Pancreas (tissue), 10 donors: Measurements from ENCODE around the gene CTCFL. TPM values are rescaled to one million over a fixed set of nuclear protein-coding genes. Genes with fewer than 3 reads are reported as not detected.

Source experiments
- ATAC-seq, 4 donors: fragments of 200-7000 bp; cut with Tn5 transposase; one replicate each; pipeline versions ENCODE4 v1.8.0 to v1.9.1; 2020; ENCODE audit warnings: mild to moderate bottlenecking in 4 of 4, moderate library complexity in 4 of 4
- DNase-seq, 6 donors: peaks; one replicate each; pipeline ENCODE4 v3.0.0-alpha.2; 2020
- FAIRE-seq: peaks from 2 replicates; lab custom pipeline; 2012; peaks lifted over from hg19 to GRCh38; lab: Jason Lieb, UNC
- H3K27ac ChIP-seq, 4 donors: fragments of 200-600 bp; sonication (generic); 1 replicate in 3 of 4; 2 replicates in 1 of 4; pipeline versions ENCODE4 v1.5.0 to v1.8.0; 2020
- H3K27me3 ChIP-seq, 4 donors: fragments of 200-600 bp; one replicate each; pipeline ENCODE4 v1.8.0; 2021
- H3K36me3 ChIP-seq, 3 donors: fragments of 200-600 bp; sonication (generic) in 1 of 3; one replicate each; pipeline versions ENCODE4 v1.5.0 to v1.8.0; 2020 to 2021
- H3K4me1 ChIP-seq, 3 donors: fragments of 200-600 bp; one replicate each; pipeline ENCODE4 v1.8.0; 2021
- H3K4me3 ChIP-seq, 4 donors: fragments of 200-600 bp; sonication (generic) in 2 of 4; one replicate each; pipeline versions ENCODE4 v1.5.0 to v1.8.0; 2020 to 2021
- H3K9me3 ChIP-seq, 4 donors: fragments of 200-600 bp; one replicate each; pipeline ENCODE4 v1.8.0; 2021
- WGBS, 2 donors: extraction: QIAGEN DNeasy Blood & Tissue Kit; methylation state at CpG; one replicate each; pipeline ENCODE4 v1.1.7; 2013; 5-methylcytosine and 5-hydroxymethylcytosine counted together
- intact Hi-C, 3 donors: fragments of 100-400 bp; cut with DNase I; formaldehyde crosslinking; loops; one replicate each; pipeline versions ENCODE4 v1.11.1 to v1.14.2; 2022
- polyA plus RNA-seq, 2 donors: library from polyadenylated mRNA; stranded (reverse); fragments of 200-250 nt; gene quantifications; one replicate each; pipeline ENCODE4 v1.2.3, GENCODE V29; 2013
- total RNA-seq, 6 donors: library from RNA; stranded (reverse); fragmentation: NEBNext Ultra II Directional in 4 of 6; extraction: Animal tissue kit (Norgen Biotek cat#: 25700) in 4 of 6; gene quantifications; one replicate each; pipeline versions ENCODE4 v1.2.1 to v1.2.4, GENCODE V29; 2021 to 2023
- TF ChIP-seq, protein P1 (sequence below), 4 donors: fragments of 200-600 bp; sonication (generic) in 3 of 4; IDR thresholded peaks; one replicate each; pipeline versions ENCODE4 v1.5.0 to v1.8.0; 2021; ENCODE audit warnings: antibody characterized with exemption in 4 of 4
- donor health status: healthy with polysubstance abuse.
- donor health status: DM: no; HTN: no; CAD: no; lungs with moderate emphysema.
- donor health status: DM: no; HTN: no; CAD: no.
- donor health status: control.
- donor health status: control.
- donor health status: Bipolar disorder and iron deficiency.
- donor health status: DM: yes; HTN: yes; CAD: no.
- donor health status: DM: no; HTN: no; CAD: no.
- donor health status: DM: no; HTN: no; CAD: no.
- donor health status: DM: yes; HTN: yes; CAD: no.

The CTCFL gene
- total and polyA plus RNA-seq, 8 donors = 0.16 TPM; not detected in 7

DNA sequence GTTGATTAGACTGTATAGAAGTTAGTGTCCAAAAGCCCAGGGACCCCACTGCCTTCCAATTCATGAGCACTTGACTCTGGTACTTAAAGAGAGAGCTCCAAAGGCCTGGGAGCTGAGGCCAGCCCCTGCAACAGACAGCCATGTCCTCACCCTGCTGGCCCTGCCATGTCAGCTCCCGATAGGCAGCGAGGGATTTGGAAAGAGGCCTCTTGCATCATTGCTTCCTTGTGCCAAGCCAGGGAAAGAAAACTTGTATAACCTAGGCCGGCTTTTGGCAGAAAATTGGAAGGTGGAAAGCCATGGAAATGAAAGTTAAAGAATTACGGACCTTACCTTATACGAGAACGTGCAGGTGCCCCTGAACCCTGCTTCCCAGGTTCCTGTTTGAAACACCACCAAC is 27.5 kb upstream of the CTCFL start:
- Histone ChIP-seq H3K4me3 (no peak overlapping the region), H3K27ac (no peak overlapping the region), H3K4me1 (no peaks in the 10 kb centered on the region), H3K9me3 (no peaks in the 10 kb centered on the region), H3K27me3 (no peaks in the 10 kb centered on the region), H3K36me3 (no peaks in the 10 kb centered on the region)
- intact Hi-C loops = no loop called here
- DNase-seq (no peak), ATAC-seq (no peak), FAIRE-seq (no peak)
- TF ChIP-seq, protein P1, sequence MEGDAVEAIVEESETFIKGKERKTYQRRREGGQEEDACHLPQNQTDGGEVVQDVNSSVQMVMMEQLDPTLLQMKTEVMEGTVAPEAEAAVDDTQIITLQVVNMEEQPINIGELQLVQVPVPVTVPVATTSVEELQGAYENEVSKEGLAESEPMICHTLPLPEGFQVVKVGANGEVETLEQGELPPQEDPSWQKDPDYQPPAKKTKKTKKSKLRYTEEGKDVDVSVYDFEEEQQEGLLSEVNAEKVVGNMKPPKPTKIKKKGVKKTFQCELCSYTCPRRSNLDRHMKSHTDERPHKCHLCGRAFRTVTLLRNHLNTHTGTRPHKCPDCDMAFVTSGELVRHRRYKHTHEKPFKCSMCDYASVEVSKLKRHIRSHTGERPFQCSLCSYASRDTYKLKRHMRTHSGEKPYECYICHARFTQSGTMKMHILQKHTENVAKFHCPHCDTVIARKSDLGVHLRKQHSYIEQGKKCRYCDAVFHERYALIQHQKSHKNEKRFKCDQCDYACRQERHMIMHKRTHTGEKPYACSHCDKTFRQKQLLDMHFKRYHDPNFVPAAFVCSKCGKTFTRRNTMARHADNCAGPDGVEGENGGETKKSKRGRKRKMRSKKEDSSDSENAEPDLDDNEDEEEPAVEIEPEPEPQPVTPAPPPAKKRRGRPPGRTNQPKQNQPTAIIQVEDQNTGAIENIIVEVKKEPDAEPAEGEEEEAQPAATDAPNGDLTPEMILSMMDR (IDR thresholded peaks at IDR 0.05) = no peak
- WGBS, 2 donors = 82 to 86% methylated on average over 6 of the region's 6 CpGs

DNA sequence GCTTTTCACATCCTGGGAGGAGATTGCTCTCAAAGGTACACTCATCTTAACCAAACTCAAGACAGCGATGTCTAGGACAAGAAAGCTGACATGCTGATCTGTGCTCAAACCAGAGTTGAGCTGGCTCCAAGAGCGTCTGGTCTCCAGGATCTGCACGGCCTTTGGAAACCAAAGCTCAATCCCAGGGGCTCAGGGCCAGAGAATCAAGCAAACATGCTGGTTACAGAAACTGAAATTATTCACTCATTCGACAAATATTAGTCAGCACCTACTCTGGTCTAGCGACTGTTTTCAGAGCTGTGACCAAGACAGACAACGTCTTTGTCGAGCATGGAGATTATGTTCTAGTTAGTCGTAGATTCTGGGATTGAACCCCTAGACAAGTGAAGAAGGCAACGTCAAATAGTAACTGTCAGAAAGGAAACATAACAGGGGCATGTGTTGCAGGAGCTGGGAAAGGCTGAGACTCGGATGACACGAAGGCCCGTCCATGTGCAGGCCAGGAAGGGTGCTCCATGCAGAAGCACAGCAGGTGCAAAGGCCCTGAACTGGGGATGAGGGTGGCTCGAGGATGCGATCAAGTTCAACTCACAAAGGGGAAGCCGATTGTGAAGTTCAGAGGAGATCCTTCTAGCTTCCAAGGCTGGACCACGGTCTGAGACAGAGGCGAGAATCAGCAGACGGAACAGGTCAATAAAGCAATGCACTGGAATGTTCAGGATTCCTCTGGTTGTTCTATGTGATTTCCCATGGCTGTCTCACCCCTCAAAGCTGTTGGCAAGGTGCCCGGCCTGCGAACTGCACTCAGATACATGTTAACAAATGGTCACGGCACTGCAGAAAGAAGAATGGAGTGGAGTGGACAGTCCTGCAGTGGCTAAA is 23.5 kb upstream of the CTCFL start:
- no peak overlapping the region for H3K4me3 ChIP-seq
- TF ChIP-seq, protein P1 (IDR thresholded peaks at IDR 0.05) = no peak
- no peaks in the 10 kb centered on the region for H3K9me3 ChIP-seq
- H3K27me3 ChIP-seq = no peaks in the 10 kb centered on the region
- DNase-seq (peak in 3 of 6 donors; percentile 24 to 71 (median 48)), FAIRE-seq (no peak), ATAC-seq (no peak)
- intact Hi-C loops = no loop called here
- no peak overlapping the region for H3K27ac ChIP-seq
- no peaks in the 10 kb centered on the region for H3K36me3 ChIP-seq
- H3K4me1 ChIP-seq = no peaks in the 10 kb centered on the region
- WGBS, 2 donors = 60 to 68% methylated on average over 21 of the region's 21 CpGs

DNA sequence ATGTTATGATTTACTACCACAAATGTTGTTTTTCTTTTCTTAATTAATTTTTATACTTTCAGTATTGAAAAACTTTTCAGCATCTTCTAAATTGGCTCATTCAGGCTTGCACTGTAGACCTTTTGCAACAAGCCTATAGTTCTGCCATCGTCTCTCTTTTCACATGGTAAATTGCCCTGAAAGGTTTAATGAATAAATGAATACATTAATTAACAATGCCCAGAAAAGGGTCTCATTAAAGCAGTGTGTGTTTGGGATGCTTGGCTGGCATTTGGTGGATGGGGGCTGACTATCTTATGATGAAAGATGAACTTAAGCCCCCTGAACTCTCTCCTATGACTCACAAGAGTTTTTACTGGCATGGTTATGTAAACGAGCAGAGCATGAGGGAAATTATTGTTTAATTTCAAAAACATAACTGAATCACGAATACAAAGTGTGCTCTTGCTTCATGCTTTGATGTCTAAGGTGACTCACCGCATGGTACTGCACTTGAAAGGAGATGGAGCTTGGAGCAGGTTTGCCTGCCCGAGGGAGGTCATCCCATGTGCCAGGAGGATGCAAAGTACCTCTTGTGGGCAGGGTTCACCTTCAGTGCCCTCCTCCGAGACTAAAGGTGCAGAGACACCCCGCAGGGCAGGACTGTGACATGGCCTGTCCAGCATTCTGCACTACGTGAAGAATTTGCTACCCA is 22.2 kb upstream of the CTCFL start:
- Histone ChIP-seq H3K36me3 (no peaks in the 10 kb centered on the region), H3K27me3 (no peaks in the 10 kb centered on the region), H3K4me3 (no peak overlapping the region), H3K9me3 (no peaks in the 10 kb centered on the region), H3K27ac (no peak overlapping the region), H3K4me1 (no peaks in the 10 kb centered on the region)
- TF ChIP-seq, protein P1 (IDR thresholded peaks at IDR 0.05) = no peak
- WGBS, 2 donors = 54 to 75% methylated on average over 8 of the region's 8 CpGs
- intact Hi-C loops = no loop called here
- ATAC-seq = peak in 2 of 4 donors; percentile 21 to 55
- no peak for DNase-seq
- FAIRE-seq = no peak

DNA sequence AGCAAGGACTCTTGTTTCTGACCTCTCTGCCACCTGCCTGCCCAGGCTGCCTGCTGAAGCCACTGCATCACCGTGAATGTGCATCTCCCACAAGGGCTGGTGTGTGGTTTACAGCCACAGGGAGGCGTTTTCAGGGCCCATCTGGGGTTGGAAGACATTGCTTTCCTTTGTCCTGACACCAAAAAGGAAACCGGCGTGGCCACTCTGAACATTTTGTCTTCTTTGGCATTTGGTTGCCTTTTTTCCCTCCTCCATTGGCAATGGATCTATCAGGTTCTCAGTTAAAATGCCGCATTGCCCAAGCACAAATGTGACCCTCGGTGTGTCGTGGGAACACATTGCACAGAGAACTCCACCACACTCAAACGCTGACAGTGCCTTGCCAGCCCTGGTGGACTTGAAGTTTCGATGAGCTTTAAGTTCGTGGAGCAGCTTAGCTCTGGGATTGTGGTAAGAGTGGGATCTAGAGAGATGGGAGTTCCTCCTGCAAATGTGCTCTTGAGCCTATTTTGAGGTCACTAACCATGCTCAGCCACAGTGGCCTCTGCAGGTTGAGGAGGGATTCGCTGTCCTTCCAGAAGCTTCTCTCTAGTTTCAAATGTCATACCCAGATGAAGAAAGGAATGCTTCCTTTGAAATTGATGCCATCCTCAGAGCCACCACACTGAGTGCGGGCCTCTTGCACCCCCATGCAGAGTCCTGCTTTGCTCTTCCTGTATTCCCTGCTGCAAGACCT is 21.2 kb upstream of the CTCFL start:
- TF ChIP-seq, protein P1 (IDR thresholded peaks at IDR 0.05) = no peak
- WGBS, 2 donors = 74 to 84% methylated on average over 12 of the region's 12 CpGs

More for the DNA sequence above, 21.2 kb upstream of the CTCFL start:
- no peaks in the 10 kb centered on the region for H3K9me3 ChIP-seq
- H3K27ac ChIP-seq = no peak overlapping the region
- H3K27me3 ChIP-seq = no peaks in the 10 kb centered on the region
- no peaks in the 10 kb centered on the region for H3K36me3 ChIP-seq
- FAIRE-seq (no peak), ATAC-seq (no peak), DNase-seq (no peak)
- intact Hi-C loops = no loop called here
- H3K4me1 ChIP-seq = no peaks in the 10 kb centered on the region
- H3K4me3 ChIP-seq = no peak overlapping the region
